HEK293T (cell line): ENCODE results near the gene CTXN3.

Source experiments
- CTCF ChIA-PET: fragments of 350-600 bp; formaldehyde crosslinking; extraction: SDS; loops from one replicate; lab custom pipeline; 2021; ENCODE audit warnings: antibody characterized with exemption, inconsistent platforms; lab: Yijun Ruan, JAX
- POLR2A ChIA-PET: fragments of 350-600 bp; formaldehyde crosslinking; extraction: SDS; loops from one replicate; lab custom pipeline; 2020; ENCODE audit warnings: antibody characterized with exemption, inconsistent platforms; lab: Yijun Ruan, JAX
- DNase-seq: peaks from one replicate; pipeline ENCODE4 v3.0.0; 2012; ENCODE audit warnings: mixed read lengths; ENCODE audit errors: extremely low spot score
- ARNT ChIP-seq: fragments of 450-650 bp; IDR thresholded peaks from 2 replicates; pipeline ENCODE4 v1.6.1; 2017; ENCODE audit warnings: mild to moderate bottlenecking
- BHLHE40 ChIP-seq: fragments of 450-650 bp; IDR thresholded peaks from 2 replicates; pipeline ENCODE4 v1.6.1; 2016; ENCODE audit warnings: mild to moderate bottlenecking, moderate library complexity, borderline replicate concordance
- CTBP1 ChIP-seq: fragments of 450-650 bp; IDR thresholded peaks from 2 replicates; pipeline ENCODE4 v1.6.1; 2016; ENCODE audit warnings: borderline replicate concordance
- ELF4 ChIP-seq: fragments of 450-650 bp; IDR thresholded peaks from 2 replicates; pipeline ENCODE4 v1.6.1; 2017; ENCODE audit warnings: antibody characterized with exemption
- FOXA1 ChIP-seq: fragments of 450-650 bp; IDR thresholded peaks from 2 replicates; pipeline ENCODE4 v1.6.1; 2016; ENCODE audit warnings: mild to moderate bottlenecking
- FOXK2 ChIP-seq: fragments of 450-650 bp; IDR thresholded peaks from 2 replicates; pipeline ENCODE4 v1.6.1; 2016; ENCODE audit warnings: mild to moderate bottlenecking
- FOXM1 ChIP-seq: fragments of 450-650 bp; IDR thresholded peaks from 2 replicates; pipeline ENCODE4 v1.6.1; 2017; ENCODE audit warnings: mild to moderate bottlenecking, borderline replicate concordance
- HDGF ChIP-seq: fragments of 450-650 bp; IDR thresholded peaks from 2 replicates; pipeline ENCODE4 v1.6.1; 2017; ENCODE audit warnings: antibody characterized with exemption, borderline replicate concordance
- L3MBTL2 ChIP-seq: fragments of 450-650 bp; conservative IDR thresholded peaks from 2 replicates; pipeline ENCODE4 v1.6.1; 2016; ENCODE audit warnings: mild to moderate bottlenecking
- LEF1 ChIP-seq: fragments of 450-650 bp; IDR thresholded peaks from 2 replicates; pipeline ENCODE4 v1.6.1; 2017; ENCODE audit warnings: mild to moderate bottlenecking, borderline replicate concordance
- NFRKB ChIP-seq: fragments of 450-650 bp; IDR thresholded peaks from 2 replicates; pipeline ENCODE4 v1.6.1; 2016; ENCODE audit warnings: mild to moderate bottlenecking, moderate library complexity
- SP1 ChIP-seq: fragments of 450-650 bp; IDR thresholded peaks from 2 replicates; pipeline ENCODE4 v1.6.1; 2017
- SUZ12 ChIP-seq: fragments of 450-650 bp; IDR thresholded peaks from 2 replicates; pipeline ENCODE4 v1.6.1; 2016; ENCODE audit warnings: mild to moderate bottlenecking
- ZNF384 ChIP-seq: fragments of 450-650 bp; IDR thresholded peaks from 2 replicates; pipeline ENCODE4 v1.6.1; 2016

Gene CTXN3

GRCh38 chr5:127706691-127707090 lies 57.8 kb downstream of the CTXN3 start:
- ChIA-PET CTCF (interaction anchor here (0.7 kb wide), 1 partner anchor 1034 kb away, joined by 3 read pairs; no protein-coding TSS in a partner anchor), POLR2A (no interaction called here)
- DNase-seq = no peak
- TF ChIP-seq LEF1 = no peak
- TF ChIP-seq CTBP1 = no peak
- no peak for TF ChIP-seq FOXA1
- no peak for TF ChIP-seq ELF4
- no peak for TF ChIP-seq BHLHE40
- TF ChIP-seq FOXK2 = no peak
- no peak for TF ChIP-seq SUZ12

GRCh38 chr5:127707209-127707608 lies 58.3 kb downstream of the CTXN3 start:
- TF ChIP-seq ARNT = no peak
- no peak for TF ChIP-seq BHLHE40
- no peak for TF ChIP-seq FOXM1
- TF ChIP-seq NFRKB = no peak
- TF ChIP-seq HDGF = no peak
- no peak for TF ChIP-seq ELF4
- no peak for TF ChIP-seq LEF1
- no peak for TF ChIP-seq L3MBTL2
- no peak for TF ChIP-seq SP1
- TF ChIP-seq ZNF384 = no peak
- POLR2A ChIA-PET = no interaction called here
- CTCF ChIA-PET = interaction anchor here (0.7 kb wide), 1 partner anchor 1034 kb away, joined by 3 read pairs; no protein-coding TSS in a partner anchor
- DNase-seq = no peak
